ENCODE results near the gene INSR. TPM values are rescaled to one million over a fixed set of nuclear protein-coding genes. Genes with fewer than 3 reads are reported as not detected.

INSR gene
- total RNA-seq: 37.5 TPM
- long read RNA-seq, full-length matches to known transcripts: 2 of 46 reads
- long read RNA-seq, partial matches to known transcripts: 28 of 46 reads
- long read RNA-seq, other reads (novel, unspliced or antisense): 16 of 46 reads

DNA sequence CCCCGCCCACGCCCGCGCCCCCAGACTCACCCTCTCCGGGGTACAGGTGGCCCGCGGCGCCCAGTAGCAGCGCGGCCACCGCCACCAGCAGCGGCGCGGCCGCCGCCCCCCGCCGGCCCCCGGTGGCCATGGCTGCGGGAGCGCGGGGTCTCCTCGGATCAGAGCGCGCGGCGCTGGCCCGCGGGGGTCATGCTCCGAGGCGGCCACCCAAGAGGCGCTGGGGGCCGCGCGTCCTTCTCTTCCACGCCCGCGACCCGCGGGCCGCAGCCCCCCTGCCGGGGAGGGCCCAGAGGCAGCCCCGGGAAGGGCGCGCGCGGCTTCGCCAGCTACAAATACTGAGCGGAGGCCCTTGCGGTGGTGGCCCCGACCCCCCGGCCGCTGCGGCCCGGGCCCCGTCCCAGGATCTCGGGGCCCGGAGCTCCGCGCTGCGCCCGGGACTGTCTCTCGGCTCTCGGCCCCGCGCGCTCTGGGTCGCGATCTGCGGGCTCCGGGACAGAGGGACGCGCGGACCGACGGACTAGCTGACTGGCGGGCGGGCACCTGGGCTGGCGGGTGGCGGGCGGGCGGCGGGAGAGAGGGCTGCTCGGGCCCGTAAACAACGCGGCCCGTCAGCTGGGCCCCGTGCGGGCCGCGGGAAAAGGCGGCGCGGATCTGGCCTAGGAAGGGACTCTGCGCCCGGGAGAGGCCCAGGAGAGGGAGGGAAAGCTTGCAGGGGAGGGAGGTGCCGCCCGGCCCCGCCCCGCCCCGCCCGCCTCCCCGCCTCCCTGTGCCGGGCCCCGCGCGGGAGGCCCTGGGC is at the start of gene INSR:
Gene INSR, minus strand, starts transcription at position 653 of the 796 bp plus-strand sequence. Its CDS starts 523 bp downstream, at position 130.
- Histone ChIP-seq H3K27ac (peak within 1 kb of the TSS; percentile 84), H3K4me3 (peak within 1 kb of the TSS; percentile 80), H3K9me3 (no peaks in the 10 kb centered on the region), H3K4me1 (peaks cover 14% of the 10 kb centered on the region), H3K36me3 (no peaks in the 10 kb centered on the region), H3K27me3 (no peaks in the 10 kb centered on the region)
- DNase-seq (peak; percentile 94), ATAC-seq (peak; percentile 97)
- intact Hi-C loops (cut with DNase I): loop anchor here (10.0 kb wide), 1 partner anchor 99 kb away; no protein-coding TSS in a partner anchor
- TF ChIP-seq, protein P1, sequence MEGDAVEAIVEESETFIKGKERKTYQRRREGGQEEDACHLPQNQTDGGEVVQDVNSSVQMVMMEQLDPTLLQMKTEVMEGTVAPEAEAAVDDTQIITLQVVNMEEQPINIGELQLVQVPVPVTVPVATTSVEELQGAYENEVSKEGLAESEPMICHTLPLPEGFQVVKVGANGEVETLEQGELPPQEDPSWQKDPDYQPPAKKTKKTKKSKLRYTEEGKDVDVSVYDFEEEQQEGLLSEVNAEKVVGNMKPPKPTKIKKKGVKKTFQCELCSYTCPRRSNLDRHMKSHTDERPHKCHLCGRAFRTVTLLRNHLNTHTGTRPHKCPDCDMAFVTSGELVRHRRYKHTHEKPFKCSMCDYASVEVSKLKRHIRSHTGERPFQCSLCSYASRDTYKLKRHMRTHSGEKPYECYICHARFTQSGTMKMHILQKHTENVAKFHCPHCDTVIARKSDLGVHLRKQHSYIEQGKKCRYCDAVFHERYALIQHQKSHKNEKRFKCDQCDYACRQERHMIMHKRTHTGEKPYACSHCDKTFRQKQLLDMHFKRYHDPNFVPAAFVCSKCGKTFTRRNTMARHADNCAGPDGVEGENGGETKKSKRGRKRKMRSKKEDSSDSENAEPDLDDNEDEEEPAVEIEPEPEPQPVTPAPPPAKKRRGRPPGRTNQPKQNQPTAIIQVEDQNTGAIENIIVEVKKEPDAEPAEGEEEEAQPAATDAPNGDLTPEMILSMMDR (IDR thresholded peaks at IDR 0.05): no peak

- DNase-seq: peak; percentile 17
- Histone ChIP-seq H3K4me3 (no peak overlapping the region), H3K27me3 (no peaks in the 10 kb centered on the region), H3K36me3 (no peaks in the 10 kb centered on the region), H3K4me1 (peaks cover 1% of the 10 kb centered on the region), H3K9me3 (no peaks in the 10 kb centered on the region), H3K27ac (no peak overlapping the region)
- TF ChIP-seq, protein P1 (IDR thresholded peaks at IDR 0.05): no peak
- no peak for ATAC-seq
- intact Hi-C loops (cut with DNase I): loop anchor here (5.0 kb wide), 1 partner anchor 240 kb away; no protein-coding TSS in a partner anchor
Measured at GRCh38 chr19:7342143-7342542, 47.9 kb upstream of the INSR start.

DNA sequence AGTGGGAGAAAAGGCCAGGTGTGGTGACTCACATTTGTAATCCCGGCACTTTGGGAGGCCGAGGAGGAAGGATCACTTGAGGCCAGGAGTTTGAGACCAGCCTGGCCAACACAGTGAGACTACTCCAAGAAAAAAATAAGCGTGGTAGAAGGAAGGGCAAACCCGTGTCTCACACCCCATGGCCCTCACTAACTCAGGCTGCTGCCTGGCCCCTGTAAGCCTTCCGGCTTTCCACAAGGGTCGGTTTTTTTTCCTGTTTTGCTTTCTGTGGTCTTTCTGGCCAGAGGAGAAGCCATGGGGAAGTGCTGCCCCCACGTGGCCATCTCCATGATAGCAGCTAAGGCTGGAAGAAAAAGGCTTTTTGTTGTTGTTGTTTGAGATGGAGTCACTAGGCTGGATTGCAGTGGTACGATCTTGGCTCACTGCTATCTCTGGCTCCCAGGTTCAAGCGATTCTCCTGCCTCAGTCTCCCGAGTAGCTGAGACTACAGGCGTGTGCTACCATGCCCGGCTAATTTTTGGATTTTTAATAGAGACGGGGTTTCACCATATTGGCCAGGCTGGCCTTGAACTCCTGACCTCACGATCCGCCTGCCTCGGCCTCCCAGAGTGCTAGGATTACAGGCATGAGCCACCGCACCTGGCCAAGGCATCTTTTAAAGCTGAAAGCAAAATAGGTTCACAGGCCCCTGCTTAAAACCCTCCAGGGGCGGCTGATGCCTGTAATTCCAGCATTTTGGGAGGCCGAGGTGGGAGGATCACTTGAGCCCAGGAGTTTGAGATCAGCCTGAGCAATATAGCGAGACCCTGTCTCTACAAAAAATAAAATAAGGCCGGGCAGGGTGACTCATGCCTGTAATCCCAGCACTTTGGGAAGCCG is 47.0 kb upstream of the INSR start:
- peak; percentile 83 for ATAC-seq
- Histone ChIP-seq H3K9me3 (no peaks in the 10 kb centered on the region), H3K27ac (no peak overlapping the region), H3K27me3 (no peaks in the 10 kb centered on the region), H3K4me3 (no peak overlapping the region), H3K36me3 (no peaks in the 10 kb centered on the region), H3K4me1 (peaks cover 5% of the 10 kb centered on the region)
- TF ChIP-seq, protein P1 (IDR thresholded peaks at IDR 0.05): peak; percentile 94
- DNase-seq: peak; percentile 87
- intact Hi-C loops (cut with DNase I): loop anchor here (5.0 kb wide), 1 partner anchor 239 kb away; no protein-coding TSS in a partner anchor

- intact Hi-C loops (cut with DNase I): no loop called here
- Histone ChIP-seq H3K9me3 (no peaks in the 10 kb centered on the region), H3K4me1 (peaks cover 5% of the 10 kb centered on the region), H3K4me3 (no peak overlapping the region), H3K27me3 (no peaks in the 10 kb centered on the region), H3K36me3 (no peaks in the 10 kb centered on the region), H3K27ac (peak overlapping the region; percentile 6)
- peak; percentile 75 for ATAC-seq
- DNase-seq: peak; percentile 57
- TF ChIP-seq, protein P1 (IDR thresholded peaks at IDR 0.05): no peak
Measured at GRCh38 chr19:7337380-7338194, 43.4 kb upstream of the INSR start.
